K562 (cell line): Measurements from ENCODE around the gene ARHGEF7. TPM values are rescaled to one million over a fixed set of nuclear protein-coding genes. Genes with fewer than 3 reads are reported as not detected.
A peak's percentile ranks its signal among the peaks of the same experiment; 100 is the strongest.

Experiments used
- ATAC-seq: fragments of 200-7000 bp; cut with Tn5 transposase; 3 replicates; pipeline ENCODE4 v1.9.1; 2020; ENCODE audit warnings: moderate library complexity
- BruUV-seq: library from RNA; stranded (reverse); fragments of 400-500 nt; replicated peaks from 2 replicates; lab custom pipeline; 2021; lab: Mats Ljungman, UMichigan
- CTCF ChIA-PET: fragments of 300-600 bp; formaldehyde crosslinking; extraction: SDS; loops from one replicate; lab custom pipeline; 2021; ENCODE audit warnings: low intra/inter-chr PET ratio; lab: Yijun Ruan, JAX
- POLR2A ChIA-PET: fragments of 300-600, 350-650 bp; sonication (Branson Sonifier 250); formaldehyde crosslinking; extraction: SDS; loops from one replicate; lab custom pipeline; 2021; ENCODE audit warnings: antibody characterized with exemption, inconsistent platforms; lab: Yijun Ruan, JAX
- DNase-seq, 4 experiments: peaks; one replicate each; pipeline versions ENCODE4 v3.0.0 to v3.0.0-alpha.2; 2011 to 2018; ENCODE audit warnings: low spot score in 3 of 4, mixed read lengths in 3 of 4; ENCODE audit errors: extremely low read depth in 1 of 4
- FAIRE-seq: peaks from 2 replicates; lab custom pipeline; 2011; peaks lifted over from hg19 to GRCh38; lab: Jason Lieb, UNC
- H2AFZ ChIP-seq: 2 replicates; pipeline ENCODE4 v1.6.0; 2011; ENCODE audit warnings: low read depth, low read length, control low read depth, inconsistent platforms
- H3K27ac ChIP-seq: fragments of 200-600 bp; 3 replicates; pipeline ENCODE4 v1.8.0; 2011; ENCODE audit warnings: low read depth, mild to moderate bottlenecking, control low read depth, inconsistent platforms, low read length, moderate library complexity, mixed read lengths; ENCODE audit errors: extremely low read depth
- H3K27me3 ChIP-seq, 2 experiments: fragments of 300-600 bp in 1 of 2; 2 replicates in 1 of 2; 3 replicates in 1 of 2; pipeline versions ENCODE4 v1.6.0 to v1.8.0; 2011; ENCODE audit warnings: inconsistent platforms in 2 of 2, low read length in 2 of 2, mild to moderate bottlenecking in 1 of 2, mixed read lengths in 1 of 2, moderate library complexity in 1 of 2; ENCODE audit not compliant: control insufficient read depth in 2 of 2, insufficient read depth in 2 of 2
- H3K36me3 ChIP-seq: fragments of 300-600 bp; 3 replicates; pipeline ENCODE4 v1.8.0; 2011; ENCODE audit warnings: mild to moderate bottlenecking, low read length, inconsistent platforms; ENCODE audit not compliant: control insufficient read depth, insufficient read depth
- H3K4me1 ChIP-seq, 2 experiments: fragments of 200-600 bp in 1 of 2; replicated peaks in 1 of 2; 2 replicates in 1 of 2; 3 replicates in 1 of 2; pipeline versions ENCODE4 v1.5.1 to v1.8.0; 2011; ENCODE audit warnings: inconsistent platforms in 2 of 2, low read length in 2 of 2, mild to moderate bottlenecking in 1 of 2, mixed read lengths in 1 of 2, moderate library complexity in 1 of 2; ENCODE audit not compliant: control insufficient read depth in 2 of 2, insufficient read depth in 2 of 2
- H3K4me2 ChIP-seq: 2 replicates; pipeline ENCODE4 v1.6.1; 2011; ENCODE audit warnings: low read length, control low read depth, inconsistent platforms, mixed read lengths; ENCODE audit not compliant: insufficient read depth
- H3K4me3 ChIP-seq: fragments of 200-600 bp; sonication (generic), shearing (Covaris generic); 2 replicates; pipeline ENCODE4 v1.5.1; 2016; ENCODE audit warnings: control low read depth, inconsistent platforms
- H3K79me2 ChIP-seq: fragments of 200-600 bp; 3 replicates; pipeline ENCODE4 v1.8.0; 2011; ENCODE audit warnings: low read length, inconsistent platforms; ENCODE audit not compliant: control insufficient read depth, insufficient read depth
- H3K9ac ChIP-seq, 2 experiments: 2 replicates each; pipeline versions ENCODE4 v1.6.0 to v1.6.1; 2011; ENCODE audit warnings: low read depth in 2 of 2, low read length in 2 of 2, control low read depth in 1 of 2, inconsistent platforms in 1 of 2, mild to moderate bottlenecking in 1 of 2, mixed read lengths in 1 of 2; ENCODE audit not compliant: insufficient read depth in 1 of 2
- H3K9me1 ChIP-seq: one replicate; pipeline ENCODE4 v1.6.0; 2011; ENCODE audit warnings: inconsistent platforms, mild to moderate bottlenecking, low read length, moderate library complexity; ENCODE audit not compliant: control insufficient read depth, insufficient read depth
- H3K9me3 ChIP-seq: replicated peaks from 2 replicates; pipeline ENCODE4 v1.5.1; 2011; ENCODE audit warnings: low read depth, low read length, inconsistent platforms; ENCODE audit not compliant: control insufficient read depth, insufficient read depth
- H4K20me1 ChIP-seq: replicated peaks from 2 replicates; pipeline ENCODE4 v1.6.1; 2011; ENCODE audit warnings: low read length, inconsistent platforms, mixed read lengths; ENCODE audit not compliant: control insufficient read depth, insufficient read depth
- CTBP1 ChIP-seq: fragments of 450-650 bp; IDR thresholded peaks from 2 replicates; pipeline ENCODE4 v1.6.1; 2016; ENCODE audit warnings: borderline replicate concordance
- CTCF ChIP-seq, 3 experiments: IDR thresholded peaks in 2 of 3; conservative IDR thresholded peaks in 1 of 3; 2 replicates each; pipeline ENCODE4 v1.5.1; 2011 to 2012; ENCODE audit warnings: low read length in 3 of 3, mild to moderate bottlenecking in 3 of 3, control low read depth in 2 of 3, improper control_type of control experiment in 1 of 3, inconsistent platforms in 1 of 3, low read depth in 1 of 3, mixed read lengths in 1 of 3, moderate library complexity in 1 of 3; ENCODE audit not compliant: insufficient read depth in 2 of 3
- ELK3 ChIP-seq: fragments of 450-650 bp; formaldehyde crosslinking; IDR thresholded peaks from 2 replicates; pipeline ENCODE4 v1.4.0; 2020; ENCODE audit warnings: mild to moderate bottlenecking
- FUS ChIP-seq: fragments of 200-400 bp; formaldehyde crosslinking; optimal IDR thresholded peaks from 2 replicates; pipeline ENCODE3; 2017; ENCODE audit warnings: low read depth, low read length
- GTF2B ChIP-seq: IDR thresholded peaks from 2 replicates; pipeline ENCODE4 v1.6.1; 2011; ENCODE audit not compliant: insufficient read length; ENCODE audit errors: extremely low read depth
- ILF3 ChIP-seq: fragments of 450-650 bp; IDR thresholded peaks from 2 replicates; pipeline ENCODE4 v1.6.1; 2018; ENCODE audit warnings: antibody characterized with exemption, mild to moderate bottlenecking, moderate library complexity, borderline replicate concordance
- MCM7 ChIP-seq, 2 experiments: fragments of 450-650 bp; IDR thresholded peaks; 2 replicates each; pipeline ENCODE4 v1.6.1; 2016 to 2018
- NFIC ChIP-seq: fragments of 450-650 bp; IDR thresholded peaks from 2 replicates; pipeline ENCODE4 v1.6.1; 2017; ENCODE audit warnings: mild to moderate bottlenecking, inconsistent platforms
- PRMT5 ChIP-seq: sonication (generic); formaldehyde crosslinking; IDR thresholded peaks from 2 replicates; pipeline ENCODE4 v1.5.0; 2020; ENCODE audit warnings: missing genetic modification reagents
- RNF2 ChIP-seq: sonication (generic); IDR thresholded peaks from 2 replicates; pipeline ENCODE4 v1.6.1; 2016
- SMAD4 ChIP-seq: fragments of 250-450 bp; sonication (Bioruptor Pico); conservative IDR thresholded peaks from 2 replicates; pipeline ENCODE4 v1.8.0; 2021; ENCODE audit warnings: inconsistent platforms, mild to moderate bottlenecking, moderate library complexity
- ZNF79 ChIP-seq: fragments of 250-450 bp; sonication (Bioruptor Pico); IDR thresholded peaks from 2 replicates; pipeline ENCODE4 v1.4.0; 2020; ENCODE audit warnings: low read depth, mild to moderate bottlenecking, moderate library complexity
- ZNF830 ChIP-seq: fragments of 250-450 bp; sonication (Bioruptor Pico); IDR thresholded peaks from 2 replicates; pipeline ENCODE4 v1.5.0; 2021; ENCODE audit warnings: mild to moderate bottlenecking
- WGBS: fragments of 100-300 bp; shearing (Covaris generic); methylation state at CpG from one replicate; pipeline ENCODE4 v1.1.6; 2016; ENCODE audit warnings: low coverage, mixed read lengths; ENCODE audit not compliant: insufficient coverage; ENCODE audit errors: missing lambda C conversion rate; 5-methylcytosine and 5-hydroxymethylcytosine counted together
- in situ Hi-C: fragments of 300-500 bp; cut with MboI; formaldehyde crosslinking; loops from 4 replicates; pipeline ENCODE4 v1.15.0; 2018; ENCODE audit warnings: inconsistent platforms, mixed read lengths
- intact Hi-C: fragments of 100-400 bp; cut with micrococcal nuclease; formaldehyde crosslinking; loops from 2 replicates; pipeline ENCODE4 v1.14.2; 2022
- polyA plus RNA-seq, 8 experiments: library from polyadenylated mRNA; depleted of rRNA in 4 of 8; stranded (reverse) in 5 of 8; unstranded in 3 of 8; fragments of >200 nt; fragmentation: Nextera tagmentation in 2 of 8; fragmentation: Illumina TruSeq in 1 of 8; extraction: Ambion mirVana in 2 of 8; extraction: Trizol in 1 of 8; gene quantifications; 2 replicates each; pipeline versions ENCODE4 v1.2.1 to v1.2.3, GENCODE V29; 2011 to 2014; ENCODE audit warnings: inconsistent platforms in 1 of 8, missing spikeins in 1 of 8
- total RNA-seq, 7 experiments: library from RNA; depleted of rRNA in 6 of 7; stranded (reverse); fragments of >200 nt in 6 of 7; fragmentation: Illumina TruSeq in 2 of 7; extraction: Trizol in 2 of 7; gene quantifications; 2 replicates each; pipeline versions ENCODE4 v1.2.1 to v1.2.3, GENCODE V29; 2011 to 2021; ENCODE audit warnings: low replicate concordance in 1 of 7

Gene ARHGEF7
- total and polyA plus RNA-seq, 9 of the 15 experiments (the other 6 are each of a cell fraction or from before 2014, with no cell fraction given), result 2.1 to 26.8 (median 17.5) TPM

GRCh38 chr13:111175372-111175771 lies 60.3 kb downstream of the ARHGEF7 start:
- H3K9ac ChIP-seq, result no peak overlapping the region
- peaks cover 56% of the 10 kb centered on the region for H3K79me2 ChIP-seq

More at GRCh38 chr13:111175372-111175771, 60.3 kb downstream of the ARHGEF7 start:
- CTCF ChIA-PET, result no interaction called here
- FAIRE-seq (no peak), DNase-seq (no peak), ATAC-seq (peak; percentile 52)
- Histone ChIP-seq H3K9me3 (no peaks in the 10 kb centered on the region), H3K9me1 (peaks cover 4% of the 10 kb centered on the region), H3K4me3 (no peak overlapping the region), H3K27me3 (no peaks in the 10 kb centered on the region), H3K36me3 (peaks cover 13% of the 10 kb centered on the region; the same call in 2 of the 3 replicates), H2AFZ (no peak overlapping the region), H3K27ac (0 out of 3 replicates have a peak overlapping the region, but pooled peaks have one; percentile 15), H3K4me1 (peaks cover 4 to 5% of the 10 kb centered on the region in 2 experiments; a peak in 4 of 5 replicates), H4K20me1 (0 out of 2 replicates have a peak, but pooled peaks cover 7% of the 10 kb centered on the region), H3K4me2 (no peak overlapping the region)
- no TSS peak for BruUV-seq
- TF ChIP-seq ILF3 (no peak), ZNF830 (CRISPR knock-in tag) (no peak), CTCF (IDR thresholded peaks at IDR 0.05 in 2 of 3, conservative IDR thresholded peaks at IDR 0.05 in 1 of 3; ENCODE audit: insufficient read depth in 2 of 3, low read depth in 1 of 3, low read length in 3 of 3) (no peak), PRMT5 (CRISPR knock-in tag) (no peak), GTF2B (no peak), ZNF79 (no peak), NFIC (no peak), MCM7 (IDR thresholded peaks at IDR 0.05) (no peak), CTBP1 (no peak), ELK3 (no peak), RNF2 (no peak), FUS (no peak), SMAD4 (CRISPR knock-in tag) (no peak)
- 50% methylated on average over 1 of the region's 4 CpGs for WGBS
- intact Hi-C loops (no loop called here), in situ Hi-C loops (no loop called here)
- POLR2A ChIA-PET, result interaction anchor here (0.8 kb wide), 1 partner anchor 23 kb away, joined by 4 read pairs; no protein-coding TSS in a partner anchor
